Stromal cell of bone marrow (primary cell): Measurements from ENCODE around the gene MBD3.
A peak's percentile ranks its signal among the peaks of the same experiment; 100 is the strongest.
"Not testable (repeated sequence)": the region's sequence is repeated elsewhere in the genome, so short reads cannot be mapped to it uniquely, and the experiment has no call there.

Experiments
- DNase-seq: peaks from one replicate; pipeline ENCODE4 v3.0.0-alpha.2; 2012; ENCODE audit warnings: low read depth

Gene MBD3

DNA sequence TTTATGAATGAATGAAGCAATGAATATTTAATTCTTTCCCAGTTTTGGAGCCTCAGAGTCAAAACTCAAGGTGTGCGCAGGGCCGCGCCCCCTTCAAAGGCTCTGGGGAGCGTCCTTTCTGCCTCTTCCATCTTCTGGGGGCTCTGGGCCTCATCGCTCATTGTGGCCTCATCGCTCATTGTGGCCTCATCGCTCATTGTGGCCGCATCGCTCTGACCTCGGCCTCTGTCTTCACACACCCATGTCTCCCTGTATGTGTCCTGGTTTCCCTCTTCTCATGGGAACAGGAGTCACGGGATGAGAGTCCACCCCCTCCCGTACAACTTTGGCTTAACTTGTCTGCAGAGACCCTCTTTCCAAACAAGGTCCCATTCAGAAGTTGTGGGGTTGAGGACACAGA, 21.3 kb downstream of the MBD3 start:
- no peak for DNase-seq

DNA sequence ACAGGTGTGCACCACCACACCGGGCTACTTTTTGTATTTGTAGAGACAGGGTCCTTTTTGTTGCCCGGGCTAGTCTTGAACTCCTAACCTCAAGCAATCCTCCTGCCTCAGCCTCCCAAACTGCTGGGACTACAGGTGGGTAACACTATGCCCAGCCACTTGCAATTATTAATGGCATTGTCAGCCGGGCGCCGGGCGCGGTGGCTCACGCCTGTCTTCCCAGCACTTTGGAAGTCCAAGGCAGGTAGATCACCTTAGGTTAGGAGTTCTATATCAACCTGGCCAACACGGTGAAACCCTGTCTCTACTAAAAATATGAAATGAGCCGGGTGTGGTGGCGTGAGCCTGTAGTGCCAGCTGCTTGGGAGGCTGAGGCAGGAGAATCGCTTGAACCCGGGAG, 21.8 kb downstream of the MBD3 start:
- no peak for DNase-seq

DNA sequence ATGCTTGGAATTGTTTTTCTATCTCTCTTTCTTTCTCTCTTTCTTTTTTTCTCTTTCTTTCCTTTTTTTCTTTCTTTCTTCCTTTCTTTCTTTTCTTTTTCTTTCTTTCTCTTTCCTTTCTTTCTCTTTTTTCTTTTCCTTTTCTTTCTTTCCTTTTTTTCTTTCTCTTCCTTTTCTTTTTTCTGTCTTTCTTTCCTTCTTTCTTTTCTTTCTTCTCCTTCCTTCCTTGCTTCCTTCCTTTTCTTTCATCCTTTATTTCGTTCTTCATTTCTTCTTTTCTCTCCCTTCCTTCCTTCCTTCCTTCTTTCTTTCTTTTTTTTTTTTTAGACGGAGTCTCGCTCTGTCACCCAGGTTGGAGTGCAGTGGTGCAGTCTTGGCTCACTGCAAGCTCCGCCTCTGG, 22.7 kb downstream of the MBD3 start:
- DNase-seq = no peak

DNA sequence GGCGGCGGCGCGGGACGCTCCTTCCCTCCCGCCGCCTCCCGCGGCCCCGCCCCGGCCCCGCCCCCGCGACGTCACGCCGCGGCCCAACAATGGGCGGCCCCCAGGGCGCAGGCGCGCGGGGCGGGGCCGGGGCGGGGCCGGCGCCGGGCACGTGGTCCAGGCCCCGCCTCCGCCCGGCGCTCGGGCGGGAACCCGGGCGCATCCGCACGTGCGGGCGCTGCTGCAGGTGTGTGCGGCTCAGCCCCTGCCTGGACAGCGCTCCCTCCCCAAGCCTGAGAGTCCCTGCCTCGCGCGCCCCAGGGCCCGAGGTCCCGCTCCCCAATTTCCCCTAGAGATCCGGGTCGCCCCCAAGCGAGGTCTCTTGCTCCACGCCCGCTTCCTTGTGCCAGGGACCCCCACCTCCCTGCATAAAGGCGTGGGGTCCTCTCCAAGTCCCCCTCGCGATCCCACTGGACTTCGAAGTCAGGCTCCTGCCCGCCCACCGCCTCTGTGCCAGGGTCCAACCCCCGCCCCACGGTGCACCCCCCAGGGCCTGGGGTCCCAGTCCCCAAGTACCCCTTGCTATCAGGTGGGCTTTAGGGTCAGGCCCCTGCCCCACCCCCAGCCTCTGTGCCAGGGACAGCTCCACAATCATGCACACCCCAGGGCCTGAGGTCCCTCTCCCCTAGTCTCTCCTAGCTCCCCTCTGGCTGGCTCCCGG, 24.2 kb downstream of the MBD3 start, which contains the start of gene MEX3D:
MEX3D (minus strand) TSS at position 6 of the 700 bp plus-strand sequence. CDS start 267 bp downstream, outside the sequence.
- peak; percentile 43 for DNase-seq

DNA sequence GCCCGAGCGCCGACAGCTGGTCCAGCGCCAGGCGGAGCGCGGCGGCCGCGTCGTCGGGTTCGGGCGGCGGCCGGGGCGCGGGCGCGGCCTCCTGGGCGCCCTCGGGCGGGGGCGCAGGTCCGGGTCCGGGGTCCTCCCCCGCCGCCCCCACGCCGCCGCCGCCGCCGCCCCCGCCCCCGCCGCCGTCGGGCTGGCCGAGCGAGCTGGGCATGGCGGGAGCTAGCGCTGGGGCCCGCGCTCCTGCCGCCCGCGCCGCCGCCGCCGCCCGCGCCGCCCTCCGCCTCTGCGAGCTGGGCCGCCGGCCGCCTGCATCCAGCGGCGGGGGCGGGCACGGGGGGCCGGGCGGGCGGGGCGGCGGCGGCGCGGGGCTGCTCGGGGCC, 24.8 kb downstream of the MBD3 start:
- DNase-seq = no peak

DNA sequence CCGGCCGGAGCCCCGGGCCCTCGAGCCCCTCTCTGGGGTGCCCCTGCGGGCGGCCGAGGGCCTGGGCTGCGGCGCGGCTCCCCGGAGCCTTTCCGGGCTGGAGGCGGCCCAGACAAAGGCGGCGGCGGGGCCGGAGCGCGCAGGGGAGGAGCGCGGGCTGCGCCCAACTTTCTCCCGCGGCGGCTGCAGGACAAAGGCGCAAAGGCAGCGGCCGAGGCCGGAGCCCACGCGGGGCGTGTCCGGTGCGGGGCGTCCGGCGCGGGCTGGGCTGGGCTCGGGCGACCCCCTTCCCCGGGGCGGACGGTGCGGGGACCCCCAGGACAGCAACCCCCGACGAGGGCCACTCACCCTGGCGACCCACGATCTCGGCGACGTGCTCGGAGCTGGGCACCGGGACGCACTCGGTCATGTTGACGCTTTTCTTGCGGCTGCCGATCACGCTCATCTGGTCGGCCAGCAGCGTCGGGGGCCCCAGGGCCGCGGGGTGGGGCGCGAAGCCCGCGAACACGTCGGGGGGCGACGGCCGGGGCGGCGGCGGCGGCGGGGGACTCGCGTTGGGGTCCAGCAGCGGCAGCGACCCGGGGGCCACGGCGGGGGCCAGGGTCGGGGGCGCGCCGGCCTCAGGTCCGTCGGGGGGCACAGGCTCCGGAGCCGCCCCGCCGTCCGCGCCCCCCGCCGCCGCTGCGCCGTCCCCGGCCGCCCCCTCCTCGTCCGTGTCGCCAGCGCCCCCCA, 25.4 kb downstream of the MBD3 start:
- DNase-seq = no peak

DNA sequence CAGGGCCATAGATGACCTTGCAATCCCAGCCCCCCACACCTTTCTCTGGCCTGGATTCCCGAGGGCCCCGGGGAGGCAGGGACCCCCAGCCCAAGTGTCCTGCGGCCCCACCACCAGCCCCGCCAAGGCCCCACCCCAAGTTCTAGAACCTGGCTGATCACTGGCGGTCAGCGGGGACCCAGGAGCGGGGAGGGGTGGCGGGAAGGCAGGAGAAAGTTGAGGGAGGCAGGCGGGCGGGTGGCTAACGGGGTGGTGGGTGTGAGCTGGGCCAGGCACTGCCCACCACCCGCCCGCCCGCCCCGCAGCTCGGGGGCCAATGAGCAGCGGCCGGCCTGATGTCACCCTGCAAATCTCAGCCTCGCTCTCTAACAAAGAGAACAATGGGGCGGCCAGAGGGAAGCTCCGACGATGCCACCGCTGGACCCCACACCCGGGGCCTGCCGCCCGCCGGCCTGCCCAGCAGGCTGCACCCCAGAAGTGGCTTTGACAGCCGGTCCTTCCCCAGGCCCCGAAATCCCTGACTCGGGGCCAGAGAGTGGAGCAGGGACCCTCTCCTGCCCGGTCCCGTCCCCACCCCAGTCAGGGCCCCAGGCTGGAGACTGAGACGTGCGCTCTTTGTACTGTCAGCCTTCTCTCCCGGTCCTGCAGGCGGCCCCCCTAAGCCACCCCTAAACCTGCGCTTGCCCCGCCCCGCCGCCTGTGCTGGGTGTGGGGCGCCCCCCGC, 26.1 kb downstream of the MBD3 start:
- DNase-seq = peak; percentile 73

DNA sequence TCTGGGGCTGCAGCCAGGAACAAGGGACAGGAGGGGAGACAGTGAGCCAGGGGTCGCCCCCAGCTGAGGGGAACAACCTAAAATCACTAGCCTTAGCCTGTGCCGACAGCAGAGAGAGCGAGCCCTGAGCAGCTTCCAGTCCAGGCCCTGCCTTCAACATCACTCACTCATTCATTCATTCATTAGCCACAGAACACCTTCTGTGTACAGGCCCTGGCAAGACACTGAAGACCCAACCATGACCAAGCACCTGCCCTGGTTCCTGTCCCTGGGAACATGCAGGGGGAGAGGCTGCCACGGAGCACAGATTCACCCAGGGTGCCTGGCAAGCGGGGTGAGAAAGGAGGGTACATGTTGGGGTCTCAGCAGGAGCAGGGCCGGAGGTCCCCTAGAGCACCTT, 29.4 kb downstream of the MBD3 start:
- no peak for DNase-seq

DNA sequence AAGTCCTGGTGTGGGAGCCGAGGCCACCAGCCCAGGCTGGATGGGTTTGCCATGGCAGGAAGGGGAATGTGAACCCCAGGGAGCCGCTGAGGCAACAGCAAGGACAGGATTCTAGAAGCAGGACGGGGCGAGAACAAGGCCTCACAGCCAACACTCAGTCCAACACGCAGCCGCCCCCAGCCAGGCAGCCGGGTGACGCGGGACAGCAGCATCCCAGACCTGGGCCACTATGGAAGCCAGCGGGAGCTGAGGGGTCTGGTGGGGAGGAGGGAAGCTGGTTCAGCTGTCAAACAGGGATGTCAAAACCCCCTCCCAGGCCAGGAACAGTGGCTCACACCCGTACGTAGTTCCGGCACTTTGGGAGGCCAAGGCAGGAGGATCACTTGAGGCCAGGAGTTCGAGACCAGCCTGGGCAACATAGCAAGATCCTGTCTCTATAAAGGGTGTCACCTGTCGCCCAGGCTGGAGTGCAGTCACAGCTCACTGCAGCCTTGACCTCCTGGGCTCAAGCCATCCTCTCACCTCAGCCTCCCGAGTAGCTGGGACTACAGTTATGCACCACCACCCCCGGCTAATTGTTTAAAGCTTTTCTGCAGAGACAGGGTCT, 31.3 kb downstream of the MBD3 start:
- DNase-seq = no peak

DNA sequence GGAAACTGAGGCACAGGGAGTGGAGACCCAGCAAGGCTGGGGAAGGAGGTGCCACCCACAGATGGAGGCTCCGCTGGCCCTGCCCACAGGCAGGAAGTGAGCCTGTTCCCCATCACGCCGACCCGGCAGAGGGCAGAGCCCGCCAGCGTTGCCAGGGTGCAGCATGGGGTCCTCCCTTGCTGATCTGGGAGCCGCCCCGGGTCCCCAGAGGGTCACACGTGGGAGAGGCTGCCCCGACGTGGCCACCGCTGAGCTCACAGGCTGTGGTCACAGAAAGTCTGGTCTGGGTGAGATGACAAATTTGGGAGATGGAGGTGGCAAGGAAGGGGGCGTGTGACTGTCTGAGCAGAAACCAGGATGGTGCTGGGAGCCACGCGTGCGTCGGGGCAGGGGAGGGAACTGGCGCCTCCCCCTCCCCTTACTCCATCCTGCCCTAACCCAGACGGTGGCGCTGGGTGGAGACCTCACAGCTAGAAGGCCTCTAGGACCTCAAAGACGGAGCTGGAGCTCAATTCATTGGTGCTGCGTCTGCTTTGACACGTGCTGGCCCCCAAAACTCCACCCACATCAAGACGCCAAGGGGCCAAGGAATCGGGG, 32.3 kb downstream of the MBD3 start:
- no peak for DNase-seq

DNA sequence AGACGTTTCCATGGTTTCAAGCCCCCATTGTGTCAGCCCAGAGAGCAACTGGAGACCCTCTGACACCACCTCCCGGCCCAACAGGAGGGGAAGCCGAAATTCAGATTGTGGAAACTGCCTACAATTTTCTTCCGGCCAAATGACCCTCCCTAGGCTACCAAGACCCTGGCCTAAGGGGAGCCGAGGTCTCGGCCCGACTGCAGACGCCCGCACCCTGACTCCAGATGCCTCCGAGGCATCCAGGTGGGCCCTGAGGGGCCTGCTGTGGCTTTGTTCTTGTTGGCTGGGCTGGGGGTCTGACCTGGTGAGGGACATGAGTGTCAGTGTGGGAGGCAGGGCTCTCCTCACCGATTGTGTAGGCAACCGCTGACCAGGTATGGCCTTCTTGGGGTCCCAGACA, 34.1 kb downstream of the MBD3 start:
- DNase-seq = no peak

DNA sequence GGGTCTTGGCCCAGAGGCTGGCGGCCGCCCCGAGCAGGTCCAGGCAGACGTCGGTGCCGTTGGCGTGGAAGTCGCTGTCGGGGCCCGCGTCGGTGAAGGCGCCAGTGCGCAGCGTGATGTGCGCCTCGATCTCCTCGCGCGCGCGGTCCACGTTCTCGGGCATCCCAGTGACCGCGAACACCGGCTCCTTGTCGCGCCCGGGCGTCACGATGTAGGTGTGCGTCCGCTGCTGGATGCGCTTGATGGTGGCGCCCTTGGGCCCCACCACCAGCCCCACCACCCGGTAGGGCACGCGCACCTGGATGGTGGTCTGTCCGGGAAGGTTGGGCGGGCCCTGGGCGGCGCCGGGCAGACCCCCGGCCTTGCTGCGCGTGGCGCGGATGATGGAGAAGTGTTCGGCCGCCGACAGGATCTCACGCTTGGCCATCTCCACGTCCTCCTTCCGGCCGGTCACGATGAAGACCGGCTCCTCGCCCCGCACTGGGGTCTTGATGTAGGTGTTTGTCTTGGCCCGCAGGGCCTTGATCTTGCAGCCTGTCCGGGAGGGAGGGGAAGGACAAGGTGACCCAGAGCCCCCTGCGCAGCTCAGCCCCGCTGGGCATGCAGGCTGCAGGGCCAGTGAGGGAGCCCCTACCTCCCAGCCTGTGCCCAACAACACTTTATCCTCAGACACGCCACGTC, 36.1 kb downstream of the MBD3 start:
- no peak for DNase-seq

DNA sequence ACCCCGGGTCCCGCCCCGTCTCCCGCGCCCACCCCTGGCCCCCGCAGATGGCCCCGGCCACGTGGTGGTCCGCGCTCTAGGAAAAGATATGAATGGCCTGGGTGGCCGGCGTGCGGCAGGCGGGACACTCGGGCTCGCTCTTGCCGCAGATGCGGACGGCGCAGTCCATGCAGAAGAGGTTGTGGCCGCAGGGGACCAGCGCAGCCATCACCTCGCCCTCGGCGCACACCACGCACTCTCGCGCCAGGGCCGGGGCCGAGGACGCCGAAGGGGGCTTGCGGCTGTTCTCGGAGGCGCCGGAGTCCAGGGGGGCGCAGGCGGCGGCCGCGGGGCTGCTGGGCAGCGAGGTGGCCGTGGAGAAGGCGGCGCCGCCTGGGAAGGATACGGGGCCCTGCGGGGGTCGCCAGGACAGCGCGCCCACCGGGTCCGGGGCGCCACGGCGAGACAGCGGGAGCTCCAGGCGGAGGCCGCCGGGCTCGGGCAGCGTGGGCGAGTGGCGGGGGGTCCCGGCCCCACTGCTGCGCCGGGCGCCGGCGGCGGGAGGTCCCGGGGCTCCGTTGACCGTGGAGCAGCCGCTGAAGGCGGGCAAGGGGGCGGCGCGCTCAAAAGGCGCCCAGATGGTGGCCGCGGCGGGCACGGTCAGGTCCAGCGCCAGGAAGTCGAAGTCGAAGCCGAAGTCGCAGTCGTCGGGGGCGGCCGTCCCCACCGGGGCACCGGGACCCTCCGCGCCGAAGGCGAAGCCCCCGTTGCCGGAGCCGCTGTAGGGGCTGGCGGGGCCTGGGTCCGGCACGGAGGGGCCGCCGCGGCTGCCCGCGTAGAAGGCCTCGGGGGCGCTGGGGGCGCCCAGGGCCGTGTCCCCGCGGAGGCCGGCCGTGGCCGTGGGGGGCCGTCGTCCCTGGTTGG, 36.9 kb downstream of the MBD3 start:
- no peak for DNase-seq

DNA sequence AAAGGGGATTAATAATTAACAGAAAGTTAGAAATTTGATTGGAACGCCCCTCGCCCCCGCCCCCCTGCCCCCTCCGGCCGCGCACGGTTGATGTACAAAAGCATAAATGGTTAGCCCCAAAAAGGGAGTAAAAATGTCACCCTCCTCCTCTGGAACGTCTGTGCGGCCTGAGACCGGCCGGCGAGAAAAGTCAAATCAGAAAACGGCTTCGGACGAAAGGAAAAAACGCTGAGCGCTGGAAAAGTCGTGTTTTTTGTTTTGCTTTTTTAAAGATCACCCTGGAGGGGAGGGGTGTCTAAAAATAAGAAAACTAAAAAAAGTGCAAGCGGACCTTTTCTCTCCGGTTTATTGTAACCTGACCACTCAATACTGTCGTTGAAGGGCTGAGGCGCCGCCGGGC, 37.7 kb downstream of the MBD3 start:
- DNase-seq = no peak

DNA sequence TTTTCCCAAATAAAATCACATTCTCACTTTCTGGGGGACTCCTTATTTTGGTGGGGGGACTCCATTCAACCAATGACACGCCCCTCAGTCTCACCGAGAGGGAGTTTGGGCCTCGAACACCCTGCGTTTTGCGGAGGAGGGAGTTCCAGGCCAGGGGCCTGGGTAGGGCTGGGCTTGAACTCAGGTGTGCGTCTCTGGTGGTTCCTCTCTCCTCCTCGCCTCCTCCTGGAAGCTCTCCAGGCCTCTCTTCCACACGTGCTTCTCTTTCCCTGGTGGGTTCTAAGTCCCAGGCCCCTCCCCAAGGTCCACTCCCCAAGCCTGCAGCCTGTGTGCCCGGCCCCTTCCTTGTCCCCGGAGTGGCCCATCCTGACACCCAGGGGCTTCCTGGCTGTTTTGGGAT, 39.2 kb downstream of the MBD3 start:
- no peak for DNase-seq

DNA sequence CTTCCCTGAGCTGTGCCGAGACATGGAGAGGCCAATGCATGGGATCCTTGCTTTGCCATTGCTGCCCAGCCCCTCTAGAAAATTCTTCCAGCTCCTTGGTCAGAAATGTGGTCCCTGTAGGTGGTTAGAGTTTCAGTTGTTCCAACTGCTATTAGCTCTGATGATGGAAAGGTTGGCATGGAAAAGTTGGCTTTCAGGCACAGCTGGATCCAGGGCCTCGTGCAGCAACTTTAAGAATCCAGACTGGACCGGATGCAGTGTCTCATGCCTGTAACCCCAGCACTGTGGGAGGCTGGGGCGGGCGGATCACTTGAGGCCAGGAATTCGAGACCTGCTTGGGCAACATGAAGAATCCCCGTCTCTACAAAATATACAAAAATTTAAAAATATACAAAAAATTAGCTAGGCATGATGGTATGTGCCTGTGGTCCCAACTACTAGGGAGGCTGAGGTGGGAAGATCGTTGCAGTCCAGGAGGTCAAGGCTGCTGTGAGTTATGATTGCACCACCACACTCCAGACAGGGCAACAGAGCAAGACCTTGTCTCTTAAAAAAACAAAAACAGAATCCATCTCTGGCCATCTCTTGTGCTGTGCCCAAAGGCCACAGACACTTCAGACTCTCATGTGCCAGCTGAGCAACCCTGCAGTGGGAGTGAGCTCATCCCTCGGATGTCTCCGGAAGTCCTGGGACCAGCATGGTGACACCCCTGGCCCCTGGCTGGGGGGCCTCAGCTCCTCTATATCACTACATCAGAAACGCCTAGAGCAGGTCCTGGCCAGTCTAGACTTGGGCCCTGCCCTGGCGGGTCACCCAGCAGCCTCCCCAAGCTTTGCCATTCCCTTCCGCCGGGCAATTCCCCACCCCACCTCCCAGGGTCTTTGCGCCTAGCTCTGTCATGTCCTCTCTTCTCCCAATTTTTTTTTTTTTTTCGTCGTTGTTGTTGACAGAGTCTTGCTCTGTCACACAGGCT, 41.3 kb downstream of the MBD3 start:
- no peak for DNase-seq

DNA sequence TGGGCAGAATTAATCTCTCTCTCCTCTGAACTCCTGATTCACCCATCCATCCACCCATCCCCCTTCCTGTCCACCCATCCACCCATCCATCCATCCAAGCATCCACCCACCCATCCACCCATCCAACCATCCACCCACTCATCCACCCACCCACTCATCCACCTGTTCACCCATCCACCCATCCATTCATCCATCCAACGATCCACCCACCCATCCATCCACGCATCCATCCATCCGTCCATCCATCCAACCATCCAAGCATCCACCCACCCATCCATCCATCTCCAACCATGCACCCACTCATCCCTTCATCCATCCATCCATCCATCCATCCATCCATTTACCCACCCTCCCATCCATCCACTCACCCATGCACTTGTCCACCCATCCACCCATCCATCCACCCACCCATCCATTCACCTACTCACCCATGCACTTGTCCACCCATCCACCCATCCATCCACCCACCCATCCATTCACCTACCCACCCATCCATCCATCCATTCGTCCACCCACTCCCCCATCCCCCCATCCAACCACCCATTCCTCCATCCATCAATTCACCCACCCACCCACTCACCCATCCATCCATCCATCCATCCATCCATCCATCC, 43.2 kb downstream of the MBD3 start:
- no peak for DNase-seq

DNA sequence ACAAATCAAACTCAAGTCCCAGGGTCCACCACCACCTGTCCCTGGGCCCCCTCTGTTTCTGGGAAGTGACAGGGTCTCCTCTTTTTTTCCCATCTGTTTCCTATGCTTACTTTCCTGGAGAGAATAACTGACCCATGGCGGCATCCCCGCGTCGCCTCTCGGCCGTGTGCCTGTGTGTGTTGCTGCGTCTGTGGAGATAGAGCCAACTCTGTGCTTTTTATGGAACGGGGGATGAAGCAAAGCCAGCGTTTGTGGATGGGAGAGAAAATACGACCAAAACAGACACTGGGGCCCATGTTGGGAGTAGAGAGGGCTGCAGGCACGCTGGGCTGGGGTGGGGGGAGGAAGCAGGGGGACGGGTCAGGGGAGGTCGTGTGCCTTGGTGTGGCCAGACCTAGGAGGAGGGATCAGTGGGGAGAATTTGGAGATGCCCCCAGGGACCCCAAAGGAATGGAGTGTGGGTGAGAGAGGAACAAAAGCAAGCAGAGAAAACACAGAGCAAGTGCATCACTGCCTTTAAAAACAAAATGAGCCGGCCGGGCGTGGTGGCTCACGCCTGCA, 52.2 kb downstream of the MBD3 start:
- no peak for DNase-seq

DNA sequence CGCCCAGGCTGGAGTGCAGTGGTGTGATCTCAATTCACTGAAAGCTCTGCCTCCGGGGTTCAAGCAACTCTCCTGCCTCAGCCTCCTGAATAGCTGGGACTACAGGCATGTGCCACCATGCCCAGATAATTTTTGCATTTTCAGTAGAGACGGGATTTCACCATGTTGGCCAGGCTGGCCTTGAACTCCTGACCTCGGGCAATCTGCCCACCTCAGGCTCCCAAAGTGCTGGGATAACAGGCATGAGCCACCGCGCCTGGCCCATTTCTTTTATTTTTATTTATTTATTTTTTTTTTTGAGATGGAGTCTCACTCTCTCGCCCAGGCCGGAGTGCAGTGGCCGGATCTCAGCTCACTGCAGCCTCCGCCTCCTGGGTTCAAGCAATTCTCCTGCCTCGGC, 52.9 kb downstream of the MBD3 start:
- not testable (repeated sequence) for DNase-seq
